Measurements from ENCODE around the gene NUCB1. TPM values are rescaled to one million over a fixed set of nuclear protein-coding genes. Genes with fewer than 3 reads are reported as not detected.
A peak's percentile ranks its signal among the peaks of the same experiment; 100 is the strongest.
"Not testable (repeated sequence)": the region's sequence is repeated elsewhere in the genome, so short reads cannot be mapped to it uniquely, and the experiment has no call there.

NUCB1 gene
- total and polyA plus RNA-seq, 2 donors (not counting 3 experiments of a cell fraction or from before 2014, with no cell fraction given): 194 to 231 TPM

DNA sequence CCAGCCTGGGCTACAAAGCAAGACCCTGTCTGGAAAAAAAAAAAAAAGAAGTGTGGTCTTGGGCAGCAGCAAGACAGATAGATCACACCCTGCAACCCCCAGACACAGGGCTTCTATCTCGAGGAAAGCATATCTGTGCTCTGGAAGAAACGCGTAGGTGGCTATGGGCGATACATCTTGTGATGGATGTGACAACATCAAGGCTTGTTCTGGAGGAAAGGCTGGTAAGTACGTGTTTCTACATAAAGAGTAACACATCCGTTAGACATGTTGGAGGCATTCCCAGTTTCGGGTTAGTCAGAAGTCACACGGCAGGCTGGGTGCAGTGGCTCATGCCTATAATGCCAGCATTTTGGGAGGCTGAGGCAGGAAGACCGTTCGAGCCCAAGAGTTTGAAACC is 26.8 kb downstream of the NUCB1 start:
- Histone ChIP-seq H3K27me3 (ENCODE audit: control insufficient read depth in 2 of 2, insufficient read depth in 2 of 2, low read length in 2 of 2) (peaks cover 0 to under 1% of the 10 kb centered on the region in 2 experiments), H3K9ac (replicated peaks; ENCODE audit: extremely low read depth, insufficient read depth, low read length) (no peak overlapping the region), H3K4me3 (replicated peaks in 1 of 3; ENCODE audit: insufficient read depth in 1 of 3, low read depth in 1 of 3, low read length in 3 of 3) (no peak overlapping the region), H3K27ac (ENCODE audit: insufficient read depth, low read depth, low read length) (no peak overlapping the region), H3K4me1 (ENCODE audit: control insufficient read depth, extremely low read depth, insufficient read depth, low read length) (peaks cover 2% of the 10 kb centered on the region), H3K4me2 (ENCODE audit: insufficient read depth, low read length) (no peak overlapping the region), H4K20me1 (replicated peaks; ENCODE audit: control insufficient read depth, extremely low read depth, insufficient read depth, low read length) (no peaks in the 10 kb centered on the region), H3K9me3 (replicated peaks; ENCODE audit: control insufficient read depth, insufficient read depth, low read length) (no peaks in the 10 kb centered on the region), H3K79me2 (ENCODE audit: control insufficient read depth, insufficient read depth, low read length) (no peaks in the 10 kb centered on the region), H3K9me1 (replicated peaks; ENCODE audit: control insufficient read depth, extremely low read depth, insufficient read depth, low read length) (no peaks in the 10 kb centered on the region), H2AFZ (ENCODE audit: low read depth, low read length) (peak overlapping the region; percentile 1), H3K36me3 (ENCODE audit: control insufficient read depth in 2 of 2, extremely low read depth in 1 of 2, insufficient read depth in 2 of 2, low read length in 2 of 2) (peaks cover 0 to 7% of the 10 kb centered on the region in 2 experiments)
- FAIRE-seq: peak; percentile 92
- TF ChIP-seq GATA2 (IDR thresholded peaks at IDR 0.05; ENCODE audit: insufficient read depth, insufficient read length, low read depth, low read length) (no peak), FOS (IDR thresholded peaks at IDR 0.05; ENCODE audit: borderline replicate concordance, insufficient read depth, low read length) (no peak), MYC (IDR thresholded peaks at IDR 0.05; ENCODE audit: low read depth, low read length) (no peak), CTCF (IDR thresholded peaks at IDR 0.05; ENCODE audit: extremely low read depth in 1 of 2, insufficient read depth in 1 of 2, low read depth in 1 of 2, low read length in 2 of 2) (no peak), EZH2 (IDR thresholded peaks at IDR 0.05; ENCODE audit: borderline replicate concordance, low read depth, low read length, severe bottlenecking) (no peak), JUN (IDR thresholded peaks at IDR 0.05; ENCODE audit: borderline replicate concordance, insufficient read depth, insufficient read length, low read depth) (no peak), POLR2AphosphoS5 (IDR thresholded peaks at IDR 0.05; ENCODE audit: insufficient read depth, low read depth, low read length) (no peak), POLR2A (IDR thresholded peaks at IDR 0.05; ENCODE audit: low read depth, low read length) (no peak)
- TF ChIP-seq, protein P1, sequence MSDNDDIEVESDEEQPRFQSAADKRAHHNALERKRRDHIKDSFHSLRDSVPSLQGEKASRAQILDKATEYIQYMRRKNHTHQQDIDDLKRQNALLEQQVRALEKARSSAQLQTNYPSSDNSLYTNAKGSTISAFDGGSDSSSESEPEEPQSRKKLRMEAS (IDR thresholded peaks at IDR 0.05; ENCODE audit: insufficient read depth, insufficient read length): no peak
- ChIA-PET POLR2A (interaction anchor here (1.3 kb wide), 1 partner anchor 32 kb away, joined by 10 read pairs; no protein-coding TSS in a partner anchor), CTCF (no interaction called here)
- peak; percentile 82 for DNase-seq (ENCODE audit: low read depth, low spot score)
- BruUV-seq (replicated peaks): no TSS peak
- intact Hi-C loops (cut with micrococcal nuclease) (no loop called here), dilution Hi-C loops (cut with MboI; ENCODE audit: extremely low pct_ligation_motif_present, low sequenced_read_pairs) (no loop called here)

DNA sequence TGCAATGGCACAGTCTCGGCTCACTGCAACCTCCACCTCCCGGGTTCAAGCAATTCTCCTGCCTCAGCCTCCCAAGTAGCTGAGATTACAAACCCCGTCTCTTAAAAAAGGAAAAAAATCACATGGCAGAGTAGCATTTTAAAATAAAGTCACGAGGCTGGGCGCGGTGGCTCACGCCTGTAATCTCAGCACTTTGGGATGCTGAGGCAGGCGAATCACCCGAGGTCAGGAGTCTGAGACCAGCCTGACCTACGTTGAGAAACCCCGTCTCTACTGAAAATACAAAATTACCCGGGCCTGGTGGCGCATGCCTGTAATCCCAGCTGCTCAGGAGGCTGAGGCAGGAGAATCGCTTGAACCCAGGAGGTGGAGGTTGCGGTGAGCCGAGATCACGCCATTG is 27.6 kb downstream of the NUCB1 start:
- H3K4me3 ChIP-seq (replicated peaks in 1 of 3; ENCODE audit: insufficient read depth in 1 of 3, low read depth in 1 of 3, low read length in 3 of 3); H3K27me3 ChIP-seq (ENCODE audit: control insufficient read depth in 2 of 2, insufficient read depth in 2 of 2, low read length in 2 of 2); H3K36me3 ChIP-seq (ENCODE audit: control insufficient read depth in 2 of 2, extremely low read depth in 1 of 2, insufficient read depth in 2 of 2, low read length in 2 of 2); FAIRE-seq; H3K4me1 ChIP-seq (ENCODE audit: control insufficient read depth, extremely low read depth, insufficient read depth, low read length); H3K4me2 ChIP-seq (ENCODE audit: insufficient read depth, low read length); H3K27ac ChIP-seq (ENCODE audit: insufficient read depth, low read depth, low read length); H3K79me2 ChIP-seq (ENCODE audit: control insufficient read depth, insufficient read depth, low read length); dilution Hi-C loops (cut with MboI; ENCODE audit: extremely low pct_ligation_motif_present, low sequenced_read_pairs); H2AFZ ChIP-seq (ENCODE audit: low read depth, low read length); intact Hi-C loops (cut with micrococcal nuclease); H3K9me1 ChIP-seq (replicated peaks; ENCODE audit: control insufficient read depth, extremely low read depth, insufficient read depth, low read length); H4K20me1 ChIP-seq (replicated peaks; ENCODE audit: control insufficient read depth, extremely low read depth, insufficient read depth, low read length); DNase-seq (ENCODE audit: low read depth, low spot score); BruUV-seq (replicated peaks); H3K9ac ChIP-seq (replicated peaks; ENCODE audit: extremely low read depth, insufficient read depth, low read length); H3K9me3 ChIP-seq (replicated peaks; ENCODE audit: control insufficient read depth, insufficient read depth, low read length): not testable (repeated sequence)
- CTCF ChIA-PET: interaction anchor here (1.3 kb wide), 1 partner anchor 43 kb away, joined by 4 read pairs; no protein-coding TSS in a partner anchor
- POLR2A ChIA-PET: interaction anchor here (1.3 kb wide), 1 partner anchor 33 kb away, joined by 10 read pairs; no protein-coding TSS in a partner anchor

Measured in endothelial cell of umbilical vein (primary cell).